Ammon's horn (tissue), 1 donor: ENCODE data around the gene LRRC4B.
A peak's percentile ranks its signal among the peaks of the same experiment; 100 is the strongest.
"Not testable (repeated sequence)": the region's sequence is repeated elsewhere in the genome, so short reads cannot be mapped to it uniquely, and the experiment has no call there.

Experiments
- DNase-seq: peaks from one replicate; pipeline ENCODE4 v3.0.0-alpha.2; 2016; ENCODE audit warnings: low spot score

Gene LRRC4B

GRCh38 chr19:50567882-50568727, at the start of gene LRRC4B:
Gene LRRC4B, minus strand, starts transcription at chr19:50568435. Its CDS starts 19,597 bp downstream, at chr19:50548838.
- DNase-seq, result peak; percentile 85

GRCh38 chr19:50612504-50613404, 44.5 kb upstream of the LRRC4B start:
- DNase-seq, result not testable (repeated sequence)

- DNase-seq, result peak; percentile 98
Measured at GRCh38 chr19:50607874-50608785, 39.9 kb upstream of the LRRC4B start.

GRCh38 chr19:50607388-50607787, 39.2 kb upstream of the LRRC4B start:
- DNase-seq, result no peak

GRCh38 chr19:50606059-50606836, 38.0 kb upstream of the LRRC4B start:
- not testable (repeated sequence) for DNase-seq

- not testable (repeated sequence) for DNase-seq
Measured at GRCh38 chr19:50604264-50605073, 36.2 kb upstream of the LRRC4B start.

- no peak for DNase-seq
Measured at GRCh38 chr19:50602935-50603334, 34.7 kb upstream of the LRRC4B start.

- DNase-seq, result no peak
Measured at GRCh38 chr19:50602496-50602895, 34.3 kb upstream of the LRRC4B start.

GRCh38 chr19:50602089-50602422, 33.8 kb upstream of the LRRC4B start:
- DNase-seq, result no peak

- DNase-seq, result no peak
Measured at GRCh38 chr19:50601407-50602088, 33.3 kb upstream of the LRRC4B start.

- no peak for DNase-seq
Measured at GRCh38 chr19:50599427-50599826, 31.2 kb upstream of the LRRC4B start.

- DNase-seq, result no peak
Measured at GRCh38 chr19:50590191-50590590, 22.0 kb upstream of the LRRC4B start.

- not testable (repeated sequence) for DNase-seq
Measured at GRCh38 chr19:50581795-50582660, 13.8 kb upstream of the LRRC4B start.

GRCh38 chr19:50580970-50581634, 12.9 kb upstream of the LRRC4B start:
- DNase-seq, result no peak

GRCh38 chr19:50580240-50580639, 12.0 kb upstream of the LRRC4B start:
- no peak for DNase-seq

GRCh38 chr19:50576769-50577168, 8.5 kb upstream of the LRRC4B start:
- not testable (repeated sequence) for DNase-seq

- DNase-seq, result no peak
Measured at GRCh38 chr19:50573741-50574461, 5.7 kb upstream of the LRRC4B start.
